ENCODE measurements around the gene FRRS1L.
"Not testable (repeated sequence)": the region's sequence is repeated elsewhere in the genome, so short reads cannot be mapped to it uniquely, and the experiment has no call there.

Gene FRRS1L

GRCh38 chr9:109126671-109127070, 40.4 kb downstream of the FRRS1L start:
- not testable (repeated sequence) for DNase-seq

DNA sequence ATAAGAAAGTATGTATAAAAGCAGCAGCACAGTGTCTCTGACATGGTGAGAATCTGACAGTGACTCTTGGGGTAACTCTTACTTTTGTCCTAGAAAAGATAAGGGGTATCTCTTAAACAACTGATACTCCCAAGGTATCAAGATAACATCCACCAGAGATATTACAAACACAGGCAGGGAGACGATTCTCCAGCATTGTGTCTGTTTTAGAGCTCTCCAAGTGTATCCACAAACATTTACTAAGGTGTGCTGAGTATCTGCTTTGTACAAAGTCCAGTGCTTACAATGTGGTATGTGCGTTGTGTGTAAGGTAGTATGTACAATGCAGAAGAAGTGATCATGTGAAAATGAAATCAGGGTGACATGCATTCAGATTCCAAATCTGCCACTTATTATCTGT, 42.9 kb downstream of the FRRS1L start:
- no peak for DNase-seq

- DNase-seq: no peak
Observed at GRCh38 chr9:109122726-109123621, 44.1 kb downstream of the FRRS1L start.

GRCh38 chr9:109121232-109121796, 45.7 kb downstream of the FRRS1L start:
- no peak for DNase-seq

DNA sequence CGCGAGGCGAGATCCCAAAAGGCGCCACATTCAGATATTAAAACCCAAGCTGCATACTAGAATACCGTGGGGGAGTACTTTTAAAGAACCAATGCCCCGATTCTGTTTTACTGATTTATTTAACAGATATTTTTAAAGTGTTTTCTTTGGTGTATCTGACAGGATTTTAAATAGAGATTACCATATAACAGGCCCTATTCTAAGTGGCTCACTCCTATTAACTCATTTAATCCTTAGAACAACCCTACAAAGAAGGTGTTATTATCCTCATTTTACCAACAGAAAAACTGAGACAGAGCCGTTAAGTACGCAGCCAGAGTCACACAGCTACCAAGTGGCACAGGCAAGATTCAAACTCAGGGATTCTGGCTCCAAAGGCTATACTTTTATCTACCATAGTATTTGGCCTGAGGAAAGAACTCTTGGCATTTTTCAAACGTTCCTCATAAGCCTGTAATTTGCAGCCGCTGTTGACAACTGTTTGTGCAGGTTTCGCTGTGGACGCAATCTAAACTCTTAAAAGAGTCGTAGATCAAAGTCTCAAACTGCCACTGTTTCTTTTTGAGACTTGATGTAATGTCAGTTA, 46.8 kb downstream of the FRRS1L start:
- DNase-seq: no peak

DNA sequence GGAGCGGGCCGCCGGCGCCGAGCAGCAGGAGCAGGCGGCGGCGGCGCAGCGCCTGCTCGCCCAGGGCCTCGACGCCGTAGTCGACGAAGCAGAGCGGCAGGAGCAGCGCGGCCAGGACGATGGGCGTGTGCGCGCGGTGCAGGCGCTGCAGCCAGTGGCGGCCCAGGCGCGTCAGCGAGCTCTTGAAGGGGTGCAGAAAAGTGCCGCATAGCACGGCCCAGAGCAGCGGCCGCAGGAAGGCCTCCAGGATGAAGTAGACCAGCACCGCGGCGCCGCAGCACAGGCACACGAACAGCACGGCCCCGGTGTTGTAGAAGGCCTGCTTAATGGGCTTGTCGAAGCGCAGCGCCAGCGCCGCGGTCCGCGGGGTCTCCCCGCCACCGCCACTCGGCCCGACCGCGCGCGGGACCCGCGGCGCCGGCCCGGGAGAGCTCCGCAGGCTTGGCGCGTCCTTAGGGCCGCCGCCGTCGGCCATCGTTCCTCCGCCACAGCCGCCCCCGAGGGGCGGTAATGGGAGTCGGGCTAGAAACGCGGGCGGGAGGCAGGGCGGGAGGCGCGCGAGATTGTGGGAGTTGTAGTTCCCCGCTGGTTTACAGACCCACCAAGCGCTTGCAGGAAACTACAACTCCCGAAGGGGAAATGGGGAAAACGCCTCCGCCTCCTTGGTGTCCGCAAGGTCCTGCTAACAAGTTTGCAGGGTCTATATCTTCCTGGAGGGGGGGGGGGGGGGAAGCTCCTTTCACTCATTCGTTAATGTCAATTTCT, 47.4 kb downstream of the FRRS1L start, which contains the start of gene TMEM245:
TSS of gene TMEM245 (minus strand) at position 509 of the 765 bp plus-strand sequence. CDS start at position 475, 34 bp downstream.
- DNase-seq: peak; percentile 99

GRCh38 chr9:109118808-109119438, 48.1 kb downstream of the FRRS1L start:
- peak; percentile 62 for DNase-seq

DNA sequence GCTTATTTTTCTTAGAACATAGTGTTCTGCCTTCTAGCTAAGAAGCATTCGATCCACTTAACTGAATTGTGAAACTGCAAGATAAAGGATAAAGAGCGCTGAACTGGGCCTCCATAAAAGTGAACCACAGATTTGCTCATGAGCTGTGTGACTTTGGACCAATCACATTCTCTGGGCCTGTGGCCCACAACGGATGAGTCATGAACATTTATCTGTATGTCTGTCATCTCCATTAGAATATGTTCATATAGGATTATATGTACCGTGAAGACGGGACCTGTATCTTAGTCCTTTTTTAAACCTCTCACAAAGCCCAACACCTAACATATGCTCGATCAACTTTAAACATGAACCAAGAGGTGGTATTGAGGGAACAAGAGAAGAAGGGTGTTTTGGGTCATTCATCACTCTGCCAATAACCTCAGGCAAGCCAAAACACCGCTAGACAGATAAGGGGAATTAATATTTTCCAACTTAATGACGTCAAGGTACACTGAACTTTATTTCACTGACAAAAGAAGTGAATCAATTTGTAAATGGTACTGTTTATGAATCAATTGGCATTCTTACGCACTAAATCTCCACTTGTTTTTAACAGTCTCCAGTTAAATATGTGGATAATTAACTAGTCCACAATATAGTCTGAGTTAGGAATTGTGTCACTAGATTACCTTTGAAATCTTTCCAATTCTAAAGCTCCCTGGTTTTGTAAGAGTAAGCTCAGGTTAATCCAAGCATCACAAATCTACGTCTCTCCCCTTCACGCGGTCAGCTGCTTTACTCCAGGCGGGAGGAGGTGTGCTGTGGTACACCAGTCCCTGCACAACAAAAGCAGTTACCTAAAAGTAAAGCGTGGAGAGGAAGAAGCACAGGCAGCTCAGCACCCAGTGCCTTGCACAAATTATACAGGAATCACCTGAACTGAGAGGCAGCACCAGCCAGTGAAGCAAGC, 48.9 kb downstream of the FRRS1L start:
- DNase-seq: peak; percentile 41

DNA sequence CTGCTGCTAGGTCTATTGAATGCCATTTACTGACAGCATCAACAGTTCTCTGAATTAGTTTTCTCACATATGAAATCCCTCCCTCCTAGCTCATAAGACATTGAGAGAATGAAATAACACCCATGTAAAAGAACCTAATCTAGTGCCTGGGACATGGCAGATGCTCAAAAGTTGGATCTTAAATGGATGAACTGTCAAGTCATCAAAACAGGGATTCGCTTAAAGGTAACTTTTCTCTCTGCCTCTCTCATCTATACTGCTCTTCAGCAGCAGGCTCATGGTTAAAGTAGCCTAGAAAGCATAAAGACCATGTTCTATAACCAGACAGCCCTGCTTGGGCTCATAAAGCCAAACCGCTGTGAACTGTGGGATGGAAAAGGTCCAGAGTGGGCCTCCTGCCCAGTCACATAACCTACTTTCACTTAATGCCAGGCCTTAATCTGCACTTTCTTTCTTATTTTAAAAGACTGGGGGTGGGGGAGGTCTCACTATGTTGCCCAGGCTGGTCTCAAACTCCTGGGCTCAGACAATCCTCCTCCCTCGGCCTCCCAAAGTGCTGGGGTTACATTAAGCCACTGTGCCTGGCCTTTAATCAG, 51.0 kb downstream of the FRRS1L start:
- no peak for DNase-seq

- DNase-seq: no peak
Observed at GRCh38 chr9:109114670-109115069, 52.4 kb downstream of the FRRS1L start.

DNA sequence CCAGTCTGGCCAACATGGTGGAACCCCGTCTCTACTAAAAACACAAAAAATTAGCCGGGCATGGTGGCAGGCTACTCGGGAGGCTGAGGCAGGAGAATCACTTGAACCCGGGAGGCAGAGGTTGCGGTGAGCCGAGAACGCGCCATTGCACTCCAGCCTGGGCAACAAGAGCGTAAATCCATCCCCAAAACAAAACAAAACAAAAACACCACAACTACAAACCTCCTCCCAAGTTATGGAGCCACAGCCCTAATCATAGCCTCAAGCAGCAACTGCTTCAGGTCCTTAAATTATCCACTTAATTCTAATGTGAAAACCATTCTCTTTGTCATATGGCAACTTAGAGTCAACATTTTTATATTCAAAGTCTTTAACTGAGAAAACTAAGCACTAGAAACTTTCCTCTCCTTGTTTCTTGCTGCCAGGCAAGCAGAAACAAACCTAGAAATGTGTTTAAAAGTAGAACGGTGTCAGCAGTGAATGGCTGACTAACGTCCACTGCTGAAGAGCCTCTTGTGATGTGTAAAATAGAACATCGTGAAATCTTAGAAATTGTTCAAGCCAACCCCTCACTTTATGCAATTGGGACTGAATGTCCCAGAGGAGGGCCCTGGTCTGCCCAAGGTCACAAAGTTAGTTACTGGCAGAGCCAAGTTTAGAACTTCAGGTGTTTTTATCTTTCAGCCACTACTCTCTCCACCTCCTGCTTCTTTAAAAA, 53.0 kb downstream of the FRRS1L start:
- no peak for DNase-seq

- DNase-seq: no peak
Observed at GRCh38 chr9:109113254-109113653, 53.8 kb downstream of the FRRS1L start.

DNA sequence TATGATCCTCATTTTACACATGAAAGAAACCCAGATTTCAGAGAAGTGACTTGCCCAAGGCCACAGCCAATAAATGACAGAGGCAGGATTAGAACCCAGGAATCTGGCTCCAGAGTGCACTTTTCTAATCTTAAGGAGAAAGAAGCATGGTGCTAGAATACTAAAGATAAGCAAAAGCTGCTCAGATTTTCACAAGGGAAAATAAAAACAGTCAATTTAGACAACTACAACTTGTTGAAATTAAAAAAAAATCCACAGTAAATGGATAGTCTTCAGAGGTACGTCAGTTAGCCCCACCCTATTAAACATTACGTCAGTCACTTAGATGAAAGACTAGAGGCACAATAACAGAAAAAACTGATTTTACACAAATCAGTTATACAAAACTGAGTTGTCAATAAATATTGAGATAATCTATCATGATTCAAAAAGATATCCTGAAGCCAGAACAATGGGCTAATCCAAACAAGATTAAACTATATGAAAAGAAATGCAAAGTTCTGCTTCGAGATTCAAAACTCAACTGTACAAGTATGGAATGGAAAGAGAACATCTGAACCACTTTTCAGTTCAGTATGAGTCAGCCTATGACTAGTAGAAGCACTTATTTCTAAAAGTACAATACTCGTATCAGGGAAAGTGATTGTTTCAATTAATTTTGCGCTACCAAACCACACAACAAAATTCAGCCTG, 56.6 kb downstream of the FRRS1L start:
- DNase-seq: no peak

DNA sequence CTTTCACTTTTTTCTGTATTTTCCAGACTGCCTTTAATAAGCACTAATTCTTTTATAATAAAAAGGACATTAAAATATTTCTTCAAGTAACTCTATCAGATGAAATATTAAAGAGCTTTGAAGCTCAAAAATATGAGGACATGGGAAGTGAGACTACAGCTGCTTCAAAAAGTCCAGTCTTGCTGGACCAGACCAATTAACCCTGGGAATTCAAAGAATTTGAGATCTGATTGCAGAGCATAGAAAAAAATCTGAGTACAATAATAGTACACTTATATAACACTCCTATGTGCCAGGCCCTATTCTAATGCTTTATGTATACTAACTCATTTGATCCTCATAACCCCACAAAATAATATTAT, 57.1 kb downstream of the FRRS1L start:
- peak; percentile 32 for DNase-seq

GRCh38 chr9:109108318-109108717, 58.7 kb downstream of the FRRS1L start:
- no peak for DNase-seq

DNA sequence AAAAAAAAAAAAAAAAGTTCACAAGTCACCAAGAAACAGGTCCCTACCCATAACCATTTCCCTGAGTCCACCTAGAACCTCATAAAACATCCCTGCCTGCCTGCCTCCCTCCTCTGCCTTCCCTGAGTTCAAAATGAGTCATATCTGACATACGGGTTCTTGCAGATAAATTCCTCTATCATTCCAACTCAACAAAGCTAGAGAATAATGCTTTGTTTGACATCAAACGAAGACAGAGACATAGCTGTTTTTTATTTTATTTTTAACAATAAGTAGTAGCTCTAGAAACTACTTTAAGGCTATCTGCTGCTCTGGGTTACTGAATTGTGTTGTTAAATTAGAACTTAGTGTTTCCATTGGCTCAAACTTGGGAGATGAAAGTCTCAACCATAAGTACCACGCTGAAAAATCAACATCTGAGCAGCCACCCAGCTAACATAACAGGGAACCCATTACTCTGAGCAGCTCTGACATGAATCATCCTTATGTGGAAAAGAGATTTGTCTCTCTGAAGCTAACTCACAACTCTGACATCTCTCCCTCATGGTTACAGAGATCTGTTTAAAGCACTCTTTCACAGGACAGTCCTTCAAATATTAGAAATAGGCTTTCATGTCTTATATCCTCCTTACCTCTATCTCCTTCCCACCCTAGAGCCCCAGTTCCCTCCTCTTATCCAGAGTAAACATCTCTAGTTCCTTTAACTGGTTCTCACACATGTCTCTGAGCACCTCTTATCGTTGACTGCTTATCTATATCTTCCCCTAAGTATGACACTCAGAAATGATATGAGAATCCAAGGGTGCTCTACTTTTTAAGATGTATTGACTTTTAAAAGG, 59.4 kb downstream of the FRRS1L start:
- no peak for DNase-seq

DNA sequence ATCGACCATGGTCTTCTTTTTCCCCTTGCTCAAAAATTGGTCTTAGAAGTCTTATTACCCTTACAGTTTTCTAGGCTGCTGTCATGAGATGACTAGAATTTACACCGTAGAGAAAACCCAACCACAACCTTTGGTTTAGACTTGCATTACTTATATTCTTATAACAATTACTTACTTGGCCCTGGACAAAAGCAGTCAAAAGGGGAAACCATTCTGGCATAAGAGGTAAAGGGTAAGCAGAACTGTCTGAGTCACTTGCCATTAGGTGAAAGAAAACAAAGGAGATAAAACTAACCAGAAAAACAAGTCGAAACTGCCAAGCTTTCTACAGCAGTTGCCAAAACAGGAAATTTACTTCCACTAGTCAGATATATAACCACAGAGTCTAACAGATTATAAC, 65.2 kb downstream of the FRRS1L start:
- no peak for DNase-seq

- DNase-seq: no peak
Observed at GRCh38 chr9:109101202-109101595, 65.8 kb downstream of the FRRS1L start.
